Coronary artery (tissue), 2 donors: Measurements from ENCODE around the gene SH2D3C.

Experiments used
- DNase-seq: peaks from one replicate; pipeline ENCODE4 v3.0.0-alpha.2; 2017; ENCODE audit warnings: low spot score
- H3K27ac ChIP-seq, 2 donors: fragments of 200-600 bp; sonication (generic); one replicate each; pipeline ENCODE4 v1.5.1; 2016 to 2019
- H3K4me3 ChIP-seq: fragments of 200-600 bp; sonication (generic); 2 replicates; pipeline ENCODE4 v1.5.1; 2016; ENCODE audit warnings: mild to moderate bottlenecking, moderate library complexity
- CTCF ChIP-seq: fragments of 200-600 bp; sonication (generic); IDR thresholded peaks from one replicate; pipeline ENCODE4 v1.5.1; 2019; ENCODE audit warnings: antibody characterized with exemption

The SH2D3C gene

GRCh38 chr9:127806871-127807270, 28.4 kb upstream of the SH2D3C start:
- DNase-seq, result no peak

GRCh38 chr9:127805620-127806019, 27.2 kb upstream of the SH2D3C start:
- DNase-seq, result no peak
- H3K4me3 ChIP-seq, result no peak overlapping the region
- H3K27ac ChIP-seq, result no peak overlapping the region

More at GRCh38 chr9:127806871-127807270, 28.4 kb upstream of the SH2D3C start:
- H3K4me3 ChIP-seq, result no peak overlapping the region
- no peak for TF ChIP-seq CTCF
- H3K27ac ChIP-seq, result no peak overlapping the region

GRCh38 chr9:127803507-127804352, 25.3 kb upstream of the SH2D3C start:
- peak overlapping the region; percentile 84 to 97 for H3K27ac ChIP-seq
- DNase-seq, result no peak
- no peak for TF ChIP-seq CTCF
- peak overlapping the region; percentile 93 for H3K4me3 ChIP-seq

More at GRCh38 chr9:127805620-127806019, 27.2 kb upstream of the SH2D3C start:
- TF ChIP-seq CTCF, result no peak

- DNase-seq, result peak; percentile 93
- no peak for TF ChIP-seq CTCF
- Histone ChIP-seq H3K4me3 (peak within 1 kb of the TSS; percentile 93), H3K27ac (peak within 1 kb of the TSS; percentile 84 to 97)
These were observed 24.3 kb upstream of the SH2D3C start, which contains the start of gene FPGS for GRCh38 chr9:127802576-127803443. Gene FPGS (plus strand): TSS chr9:127802882. CDS start chr9:127802925, 43 bp downstream.

- H3K4me3 ChIP-seq, result peak overlapping the region; percentile 93
- no peak for TF ChIP-seq CTCF
- no peak for DNase-seq
- H3K27ac ChIP-seq, result peak overlapping the region; percentile 84 to 97
These were observed 23.6 kb upstream of the SH2D3C start for GRCh38 chr9:127801955-127802575.

GRCh38 chr9:127796852-127797370, 18.4 kb upstream of the SH2D3C start:
- Histone ChIP-seq H3K4me3 (no peak overlapping the region), H3K27ac (no peak overlapping the region)
- no peak for DNase-seq
- TF ChIP-seq CTCF, result no peak
